HG03135 (cell line): Measurements from ENCODE around the gene SLPI.

Source experiments
- ATAC-seq: cut with Tn5 transposase; IDR thresholded peaks from one replicate; pipeline ENCODE4 v1.9.1; 2021; ENCODE audit warnings: mild to moderate bottlenecking, moderate library complexity; ENCODE audit not compliant: unreplicated experiment

SLPI gene, protein sequence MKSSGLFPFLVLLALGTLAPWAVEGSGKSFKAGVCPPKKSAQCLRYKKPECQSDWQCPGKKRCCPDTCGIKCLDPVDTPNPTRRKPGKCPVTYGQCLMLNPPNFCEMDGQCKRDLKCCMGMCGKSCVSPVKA

DNA sequence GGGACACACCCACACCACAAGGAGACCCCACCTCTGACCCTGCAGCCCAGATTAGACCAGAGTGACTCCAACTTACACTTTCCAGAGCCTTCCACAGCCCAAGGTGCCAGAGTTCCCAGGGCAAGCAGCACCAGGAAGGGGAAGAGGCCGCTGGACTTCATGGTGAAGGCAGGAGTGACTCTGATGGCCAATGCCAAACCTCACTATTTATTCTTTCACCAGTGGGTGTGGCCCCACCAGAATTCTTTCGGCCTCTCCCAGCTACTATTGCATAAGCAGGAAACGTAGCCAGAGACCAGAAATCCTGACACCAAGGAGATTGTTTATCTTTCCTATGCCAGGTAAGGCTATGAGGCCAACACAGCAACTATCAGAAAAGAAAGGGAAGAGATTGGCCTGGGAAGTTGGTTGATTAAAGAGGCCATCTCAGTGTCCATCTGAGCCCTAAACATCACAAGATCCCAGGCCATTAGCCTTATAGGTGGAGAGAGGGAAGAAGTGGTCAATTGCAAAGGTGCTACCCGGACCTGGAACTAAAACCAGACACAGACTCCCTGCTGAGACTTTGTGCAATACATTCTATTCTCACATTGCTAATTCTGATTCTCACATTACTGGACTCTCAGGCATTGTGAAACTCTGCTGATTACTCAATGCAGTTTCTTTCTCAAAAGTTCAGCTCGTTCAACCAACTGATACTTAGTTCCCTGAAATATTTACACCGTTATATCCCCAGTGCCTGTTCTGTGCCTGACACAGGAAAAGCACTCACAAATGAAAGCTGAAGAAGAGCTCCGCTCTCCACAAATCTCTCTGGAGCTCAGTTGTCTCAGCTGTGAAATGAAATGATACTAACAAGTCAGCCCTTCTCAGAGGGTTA, at the start of gene SLPI:
TSS of gene SLPI (minus strand) at position 182 of the 880 bp plus-strand sequence. CDS start at position 161, 21 bp downstream.
- ATAC-seq, result no peak

DNA sequence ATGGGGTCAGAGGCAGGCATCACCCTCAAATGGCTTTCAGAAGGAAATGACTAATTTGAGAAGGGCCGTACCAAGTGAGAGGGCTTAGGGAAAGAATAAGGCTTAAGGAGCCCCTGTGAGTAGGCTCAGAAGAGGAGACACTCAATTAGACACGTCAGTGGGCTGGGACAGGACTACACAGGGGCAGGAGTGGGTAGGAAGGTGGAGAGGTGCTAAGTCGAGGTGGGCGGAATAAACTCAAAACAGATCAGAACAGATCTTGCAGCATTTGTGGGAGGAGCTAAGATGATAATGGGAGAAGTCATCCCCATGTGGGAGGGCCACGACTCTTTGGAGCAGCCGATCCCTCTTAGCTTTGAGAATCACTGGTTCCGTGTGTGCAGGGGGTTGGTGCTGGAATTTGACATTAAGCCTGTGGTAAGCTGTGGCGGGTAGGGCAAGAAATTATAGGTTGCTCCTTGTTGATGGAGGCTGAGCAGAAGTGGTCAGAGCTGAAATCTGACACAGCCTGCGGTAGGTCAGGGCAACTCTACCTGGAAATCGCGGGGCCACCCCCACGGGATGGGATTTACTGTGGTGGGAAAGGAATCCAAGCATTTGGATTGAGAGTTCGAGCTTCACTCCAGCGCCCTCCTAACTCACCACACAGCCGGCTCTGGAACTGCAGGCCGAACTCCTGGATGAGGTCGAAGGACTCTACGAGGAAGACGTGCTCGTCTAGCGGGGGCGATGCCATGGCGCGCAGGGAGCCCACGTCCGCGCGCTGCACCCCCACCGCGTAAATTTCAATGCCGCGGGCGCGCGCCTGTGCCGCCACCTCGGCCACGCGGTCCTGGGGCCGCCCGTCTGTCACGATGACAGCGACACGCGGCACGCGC, 49.5 kb upstream of the SLPI start:
- ATAC-seq, result no peak

DNA sequence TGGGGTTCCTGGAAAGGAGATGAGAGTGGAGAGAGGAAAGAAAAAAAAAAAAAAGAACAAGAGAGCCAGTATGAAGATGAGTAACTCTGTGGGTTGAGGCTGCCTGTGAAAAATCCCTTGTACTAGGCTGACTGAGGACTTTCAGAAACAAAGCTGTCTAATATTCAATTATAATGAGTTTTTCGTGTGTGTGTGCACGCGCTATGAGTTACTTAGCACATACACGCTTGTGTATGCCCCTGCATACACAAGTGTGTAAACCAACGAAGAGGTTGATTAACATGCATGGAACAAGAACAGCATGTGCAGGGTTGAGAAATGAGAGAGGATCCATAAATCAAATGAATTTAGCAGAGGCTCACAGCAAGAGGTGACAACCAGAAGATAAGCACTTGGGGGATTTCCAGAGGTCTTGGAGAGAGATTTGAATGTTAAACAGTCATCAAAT, 47.5 kb upstream of the SLPI start:
- no peak for ATAC-seq

DNA sequence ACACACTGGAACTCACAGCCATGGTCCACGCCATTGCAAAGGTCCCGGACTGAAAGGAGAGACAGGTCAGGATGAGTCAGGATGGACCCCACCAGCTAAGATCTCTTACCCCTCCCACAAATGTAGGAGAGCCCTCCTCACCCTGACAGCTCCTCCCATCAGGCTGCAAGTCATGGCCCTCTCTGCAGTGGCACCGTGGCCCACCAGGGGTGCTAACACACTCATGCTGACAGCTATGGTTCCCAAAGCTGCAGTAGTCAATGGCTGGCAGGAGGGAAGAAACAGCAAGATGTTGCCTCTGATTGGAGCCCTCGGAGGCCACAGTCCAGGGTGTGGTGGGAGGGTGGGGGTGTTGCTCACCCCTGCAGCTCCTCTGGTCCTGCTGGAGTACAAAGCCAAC, 46.6 kb upstream of the SLPI start:
- no peak for ATAC-seq

DNA sequence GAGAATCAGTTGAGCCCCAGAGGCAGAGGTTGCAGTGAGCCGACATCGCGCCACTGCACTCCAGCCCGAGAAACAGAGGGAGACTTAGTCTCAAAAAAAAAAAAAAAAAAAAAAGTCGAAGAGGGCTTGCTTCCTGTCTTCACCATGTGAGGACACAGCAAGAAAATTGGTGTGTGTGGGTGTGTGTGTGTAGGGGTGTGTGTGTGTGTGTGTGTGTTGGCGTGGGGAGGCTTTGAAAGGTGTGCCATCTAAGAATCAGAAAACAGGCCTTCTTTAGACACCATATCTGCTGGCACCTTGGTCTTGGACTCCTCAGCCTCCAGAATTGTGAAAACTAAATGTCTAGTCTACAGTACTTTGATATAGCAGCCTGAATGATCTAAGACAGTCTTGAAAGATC, 45.4 kb upstream of the SLPI start:
- ATAC-seq, result no peak

DNA sequence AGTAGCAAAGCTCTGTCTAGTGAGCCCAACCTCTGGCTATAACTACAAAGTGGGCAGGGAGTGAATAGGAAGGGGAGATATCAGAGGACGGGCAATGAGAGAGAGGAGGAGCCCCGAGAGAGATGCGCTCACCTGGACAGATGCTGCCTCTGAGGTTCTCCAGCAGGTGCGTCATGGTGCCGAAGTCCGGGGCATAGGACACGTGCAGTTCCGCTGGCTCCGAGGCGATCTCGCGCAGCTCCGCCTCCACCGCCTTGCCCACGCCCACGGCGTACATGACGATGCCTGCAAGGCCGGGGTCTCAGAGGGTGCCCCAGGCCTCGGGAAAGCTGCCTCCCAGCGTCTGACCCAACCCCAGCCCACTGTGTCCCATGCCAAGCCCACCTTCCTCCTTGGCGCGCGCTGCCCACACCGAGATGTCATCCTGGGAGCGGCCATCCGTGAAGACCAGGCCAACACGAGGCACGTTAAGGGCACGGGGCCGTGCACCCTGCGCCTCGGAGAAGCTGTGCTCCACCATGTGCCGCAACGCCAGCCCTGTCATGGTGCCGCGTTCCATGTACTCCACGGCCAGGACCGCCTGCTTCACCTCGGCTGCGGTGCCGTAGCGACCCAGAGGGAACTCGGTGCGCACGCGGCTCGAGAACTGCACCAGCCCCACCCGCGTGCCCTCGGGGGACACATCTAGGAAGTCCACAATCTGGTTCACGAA, 43.6 kb upstream of the SLPI start:
- no peak for ATAC-seq

DNA sequence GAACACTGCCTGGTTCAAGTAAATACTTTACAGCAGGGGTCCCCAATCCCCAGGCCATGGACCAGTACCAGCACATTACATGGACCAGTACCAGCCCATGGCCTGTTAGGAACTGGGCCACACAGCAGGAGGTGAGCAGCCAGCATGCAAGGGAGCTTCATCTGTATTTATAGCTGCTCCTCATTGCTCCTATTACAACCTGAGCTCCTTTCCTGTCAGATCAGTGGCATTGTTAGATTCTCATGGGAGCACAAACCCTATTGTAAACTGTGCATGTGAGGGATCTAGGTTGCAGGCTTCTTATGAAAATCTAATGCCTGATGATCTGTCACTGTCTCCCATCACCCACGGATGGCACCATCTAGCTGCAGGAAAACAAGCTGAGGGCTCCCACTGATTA, 40.3 kb upstream of the SLPI start:
- ATAC-seq, result no peak

DNA sequence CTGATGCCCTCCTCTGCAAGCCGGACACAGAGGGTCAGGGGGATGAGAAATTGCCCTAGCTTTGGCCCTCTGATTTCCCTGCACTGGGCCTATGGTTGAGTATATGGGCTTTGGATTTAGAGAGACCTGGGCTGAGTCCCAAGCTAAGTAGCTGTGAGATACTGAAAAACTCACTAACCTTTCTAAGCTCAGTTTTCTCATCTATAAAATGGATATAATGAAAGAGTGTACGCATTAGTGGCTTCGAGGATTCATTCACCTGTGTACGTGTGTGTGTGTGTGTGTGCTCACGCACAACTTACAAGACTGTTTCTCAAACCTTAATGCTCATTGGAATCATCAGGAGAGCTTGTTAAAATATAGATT, 39.6 kb upstream of the SLPI start:
- ATAC-seq, result no peak

DNA sequence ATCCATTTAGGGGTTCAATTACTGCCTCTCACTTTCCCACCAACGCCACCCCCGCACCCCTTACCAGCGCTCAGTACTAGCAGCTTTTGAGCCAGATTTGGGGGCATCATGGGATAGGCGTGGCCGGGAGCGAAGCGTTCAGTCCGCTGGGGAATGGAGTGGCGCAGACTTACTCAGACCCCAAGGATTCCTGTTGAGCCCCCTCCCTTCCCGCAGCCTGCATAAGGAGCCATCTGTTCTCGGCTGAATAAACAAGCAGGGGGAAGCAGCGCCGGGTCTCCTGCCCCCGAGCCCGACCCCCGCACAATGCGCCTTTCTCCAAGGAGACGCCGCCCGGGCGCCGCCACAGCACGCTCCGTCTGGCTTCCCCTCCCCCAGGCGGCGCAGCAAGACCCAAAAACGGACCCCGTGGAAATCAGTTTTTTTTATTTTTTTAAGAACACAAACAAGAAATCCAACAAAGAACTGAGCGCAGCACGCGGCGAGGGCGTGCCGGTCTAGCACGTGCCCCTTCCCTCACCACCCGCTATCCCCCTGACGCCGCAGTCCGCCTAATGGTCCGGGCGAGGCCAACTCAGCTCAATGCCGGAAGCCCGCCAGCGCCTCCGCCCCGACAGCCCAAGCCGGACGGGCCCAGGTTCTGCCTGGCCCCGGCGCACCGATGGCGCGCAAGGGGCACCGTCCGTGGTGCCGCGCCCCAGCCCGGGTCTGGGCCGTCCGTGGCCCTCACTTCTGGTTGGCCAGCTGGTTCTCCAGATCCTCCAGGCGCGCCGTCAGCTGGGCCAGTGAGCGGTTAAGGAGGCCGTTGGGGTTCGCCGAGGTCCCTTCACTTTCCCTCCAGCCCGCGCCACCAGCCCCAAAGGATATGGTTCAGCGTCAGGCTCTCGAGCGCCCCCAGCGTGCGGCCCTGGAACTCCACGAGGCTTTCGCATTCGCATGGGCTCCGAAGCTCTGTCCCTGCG, 39.0 kb upstream of the SLPI start:
- ATAC-seq, result peak; percentile 60

DNA sequence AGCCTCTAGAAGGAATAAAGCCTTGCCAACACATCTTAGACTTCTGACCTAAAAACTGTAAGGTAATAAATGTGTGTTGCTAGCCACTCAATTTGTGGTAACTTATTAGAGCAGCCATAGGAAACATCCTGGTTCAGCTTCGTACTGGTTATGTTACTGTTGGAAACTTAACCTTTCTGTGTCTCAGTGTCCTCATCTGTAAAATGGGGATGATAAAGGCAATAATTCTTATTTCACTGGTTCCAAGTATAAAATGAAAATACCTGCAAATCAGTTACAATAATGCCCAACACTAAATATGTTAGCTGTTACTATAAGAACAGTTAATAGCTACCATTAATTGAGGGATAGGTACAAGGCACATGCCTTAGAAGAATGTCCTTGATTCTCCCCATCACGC, 38.0 kb upstream of the SLPI start:
- no peak for ATAC-seq

DNA sequence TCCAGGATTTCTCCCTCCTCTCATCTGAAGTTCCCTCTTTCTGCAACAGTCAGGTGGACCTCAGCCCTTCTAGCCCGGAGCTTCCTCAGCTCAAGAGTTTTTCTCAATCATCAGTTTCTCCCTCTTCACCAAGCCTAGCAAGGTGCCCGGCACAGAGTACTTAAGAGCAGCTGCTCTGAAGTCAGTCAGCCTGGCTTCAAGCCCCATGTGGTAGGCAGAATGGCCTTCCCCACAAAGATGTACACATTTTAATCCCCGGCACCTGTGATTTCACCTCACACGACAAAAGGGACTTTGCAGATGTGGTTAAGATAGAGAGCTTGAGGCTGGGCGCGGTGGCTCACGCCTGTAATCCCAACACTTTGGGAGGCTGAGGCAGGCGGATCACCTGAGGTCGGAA, 37.2 kb upstream of the SLPI start:
- no peak for ATAC-seq

DNA sequence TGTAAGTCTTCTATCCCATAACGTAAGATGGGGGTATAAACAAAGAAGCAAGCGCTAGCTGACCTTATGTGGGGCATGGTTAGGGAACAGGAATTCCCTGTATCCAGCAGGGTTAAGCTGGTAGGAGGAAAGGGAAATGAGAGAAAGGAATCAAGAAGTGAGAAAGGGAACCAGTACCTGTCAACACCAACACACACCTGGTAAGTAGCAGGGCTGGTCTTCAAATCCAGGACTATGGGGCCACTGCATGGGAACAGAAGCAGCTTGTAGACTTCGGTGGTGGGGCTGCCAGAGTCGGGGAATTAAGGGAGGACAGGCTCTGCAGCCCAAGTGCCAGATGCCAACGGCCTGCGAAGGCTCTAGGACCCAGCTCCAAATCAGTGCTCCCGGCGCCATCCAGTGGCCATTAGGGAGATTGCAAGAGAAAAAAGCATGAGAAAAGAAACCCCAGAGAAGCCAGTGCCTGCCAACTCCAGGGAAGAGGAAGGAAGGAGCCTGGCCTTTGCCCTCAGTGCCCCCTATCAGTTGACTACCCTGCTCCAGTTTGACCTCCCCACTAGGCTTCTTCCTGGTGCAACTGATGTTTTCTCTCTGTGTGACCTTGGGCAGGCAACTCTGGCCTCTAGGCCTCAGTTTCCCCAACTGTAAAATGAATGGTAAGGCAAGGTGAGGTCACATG, 36.5 kb upstream of the SLPI start:
- ATAC-seq, result no peak

DNA sequence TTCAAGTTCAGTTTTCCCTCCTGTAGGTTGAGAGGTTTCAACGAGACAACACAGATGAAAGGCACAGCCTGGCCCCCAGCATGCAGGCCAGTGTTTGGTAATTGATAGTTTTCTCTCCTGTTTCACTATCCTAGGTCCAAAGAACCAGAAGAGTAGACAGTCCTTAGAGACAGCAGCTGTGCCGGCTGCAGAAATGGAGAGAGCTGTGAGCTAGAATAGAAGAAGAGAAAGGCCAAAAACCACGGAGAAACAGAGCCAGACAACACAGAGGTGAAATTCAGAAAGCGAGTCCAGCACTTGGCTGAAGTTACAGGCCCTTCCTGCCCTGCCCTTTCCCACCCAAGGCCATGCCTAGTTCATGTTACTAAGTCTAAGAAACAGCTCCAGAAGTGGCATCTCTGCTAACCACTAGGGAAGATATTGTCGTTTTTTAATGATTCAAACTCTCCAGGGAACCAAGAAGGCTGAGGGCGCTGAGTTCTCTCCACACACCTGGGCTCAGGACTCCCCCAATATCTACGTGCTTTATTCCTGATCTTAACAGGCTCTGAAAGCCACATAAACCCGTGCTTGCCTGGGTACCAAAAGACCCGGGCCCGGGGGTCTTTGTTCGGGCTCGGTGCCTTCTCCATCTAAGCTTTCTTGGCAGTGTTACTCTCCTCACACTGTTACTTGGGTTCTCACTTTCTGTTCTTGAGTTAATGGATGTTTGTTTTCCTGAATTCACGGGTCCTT, 35.7 kb upstream of the SLPI start:
- no peak for ATAC-seq

DNA sequence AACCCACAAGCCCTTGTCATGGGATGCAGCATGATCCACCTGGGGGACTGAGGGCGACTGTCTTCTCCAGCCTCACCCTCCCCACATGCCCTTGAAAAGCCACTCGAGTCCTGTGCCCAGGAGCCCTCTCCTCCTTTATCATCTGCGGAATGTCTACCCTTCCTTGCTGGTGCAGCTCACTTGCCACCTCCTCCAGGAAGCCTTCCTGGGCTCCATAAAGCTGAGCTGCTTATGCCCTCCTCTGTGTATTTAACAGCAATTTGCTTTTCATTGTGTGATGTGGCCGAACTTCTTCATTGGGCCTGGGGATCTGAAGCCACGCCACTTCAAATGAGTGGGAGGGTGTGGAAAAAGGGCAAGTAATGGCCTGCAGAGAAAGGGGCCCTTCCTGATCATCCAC, 34.5 kb upstream of the SLPI start:
- ATAC-seq, result no peak

DNA sequence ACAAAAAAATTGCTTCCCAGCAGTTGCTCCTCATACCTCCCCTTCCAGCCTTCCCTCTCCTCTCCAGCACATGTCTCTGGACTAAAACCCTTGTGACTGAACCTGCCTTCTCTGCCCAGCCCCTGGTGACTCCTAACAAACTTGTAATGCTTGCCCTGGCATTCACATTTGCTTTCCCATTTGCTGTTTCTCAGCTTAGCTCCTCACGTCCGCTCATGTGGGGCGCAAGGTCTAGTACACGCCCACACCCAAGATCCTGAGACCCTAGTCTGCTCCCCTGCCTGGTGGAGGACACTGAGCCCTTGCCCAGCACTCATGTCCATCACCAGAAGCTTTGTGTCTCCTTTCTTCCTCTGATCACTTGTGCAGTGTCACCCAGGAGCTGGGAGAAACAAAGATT, 34.0 kb upstream of the SLPI start:
- ATAC-seq, result no peak

DNA sequence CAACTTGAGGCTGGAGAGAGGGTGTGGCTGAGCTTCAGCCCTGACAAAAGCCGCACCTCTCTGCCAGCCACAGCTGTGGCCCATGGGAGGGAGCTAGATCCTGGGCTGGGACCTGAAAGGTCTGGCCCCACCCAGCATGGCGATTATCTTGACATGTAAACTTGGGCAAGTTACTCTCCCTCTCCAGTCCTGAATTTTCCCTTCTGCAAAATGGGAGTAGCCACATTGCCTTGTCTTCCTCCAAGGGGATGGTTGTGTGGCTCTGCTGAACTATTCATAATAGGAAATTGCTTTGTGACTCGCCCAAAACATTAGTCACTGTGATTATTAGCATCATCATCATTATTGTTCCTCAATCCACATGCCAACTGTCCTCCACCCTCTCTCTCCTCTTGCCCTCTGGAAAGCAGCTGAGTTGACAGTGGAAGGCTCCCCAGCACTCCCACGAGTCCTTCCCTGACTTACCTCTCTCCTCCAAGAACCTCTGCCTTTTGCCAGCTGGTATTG, 29.2 kb upstream of the SLPI start:
- no peak for ATAC-seq

DNA sequence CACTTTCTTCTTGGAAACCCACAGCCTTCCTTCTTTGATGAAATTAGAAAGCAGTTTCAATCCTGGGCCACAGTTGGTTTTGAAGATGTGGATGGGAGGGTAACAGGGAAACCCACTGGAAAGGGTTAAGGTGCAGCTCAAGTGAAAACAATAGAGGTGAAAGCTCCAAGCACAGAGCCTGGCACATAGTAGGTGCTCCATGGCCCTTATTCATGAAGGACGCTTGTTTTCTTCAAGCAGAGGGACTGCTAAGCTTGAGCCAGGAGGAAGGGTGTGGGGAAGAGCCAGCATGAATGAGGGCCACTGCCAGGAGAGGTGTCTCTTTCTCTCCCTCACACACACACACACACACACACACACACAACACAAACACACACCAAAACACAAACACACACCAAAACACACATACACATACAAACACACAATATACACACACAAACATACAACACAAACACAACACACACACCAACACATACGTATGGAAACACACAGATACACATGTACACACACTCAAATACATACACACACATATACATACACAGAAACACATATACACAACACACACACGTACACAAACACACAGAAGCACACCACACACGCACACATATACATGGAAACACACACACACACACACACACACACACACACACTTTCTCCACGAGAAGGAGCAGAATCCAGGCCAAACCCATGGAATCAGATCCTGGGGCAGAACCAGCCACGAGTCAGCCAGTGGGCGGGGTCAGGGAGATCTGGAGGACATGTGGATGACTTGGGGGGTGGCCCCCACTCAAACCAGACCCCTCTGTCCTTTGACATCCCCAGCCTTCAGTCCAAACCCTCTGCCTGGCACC, 28.6 kb upstream of the SLPI start:
- ATAC-seq, result no peak

DNA sequence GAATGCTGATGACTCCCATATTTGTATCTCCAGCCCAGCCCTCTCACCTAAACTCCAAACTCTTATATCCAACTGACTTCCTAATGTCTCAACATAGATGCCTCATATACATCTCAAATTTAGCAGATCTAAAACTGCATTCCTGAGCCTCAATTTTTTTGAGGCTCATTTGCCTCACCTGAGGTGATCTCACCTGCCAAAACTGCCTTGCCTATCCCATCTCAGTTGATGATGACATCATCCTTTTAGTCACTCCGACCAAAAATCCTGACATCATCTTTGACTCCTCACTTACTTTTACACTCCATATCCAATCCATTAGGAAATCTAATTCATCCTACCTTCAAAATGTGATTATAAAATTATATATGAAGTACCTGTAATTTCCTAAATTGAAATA, 25.6 kb upstream of the SLPI start:
- ATAC-seq, result no peak
